RWPE2 (cell line): ENCODE data around the gene RTN4RL1.

Experiments
- ATAC-seq: fragments of 200-7000 bp; cut with Tn5 transposase; 3 replicates; pipeline ENCODE4 v1.9.1; 2021; ENCODE audit warnings: low read depth
- DNase-seq: peaks from one replicate; pipeline ENCODE4 v3.0.0-alpha.2; 2020; ENCODE audit warnings: low spot score
- H3K27ac ChIP-seq: fragments of 450-650 bp; 2 replicates; pipeline ENCODE4 v1.5.1; 2017; ENCODE audit warnings: mild to moderate bottlenecking; ENCODE audit not compliant: poor library complexity, severe bottlenecking
- H3K27me3 ChIP-seq: fragments of 250-450 bp; sonication (Bioruptor Pico); 2 replicates; pipeline ENCODE4 v1.5.1; 2021; ENCODE audit warnings: mild to moderate bottlenecking, moderate library complexity; ENCODE audit not compliant: insufficient read depth, poor library complexity, severe bottlenecking
- H3K36me3 ChIP-seq: fragments of 250-450 bp; sonication (Bioruptor Pico); 2 replicates; pipeline ENCODE4 v1.5.1; 2020; ENCODE audit warnings: low read depth, mild to moderate bottlenecking, moderate library complexity
- H3K4me1 ChIP-seq: fragments of 250-450 bp; sonication (Bioruptor Pico); 2 replicates; pipeline ENCODE4 v1.5.1; 2021; ENCODE audit warnings: mild to moderate bottlenecking, moderate library complexity; ENCODE audit not compliant: insufficient read depth, poor library complexity, severe bottlenecking
- H3K4me3 ChIP-seq: fragments of 250-450 bp; sonication (Bioruptor Pico); 2 replicates; pipeline ENCODE4 v1.5.1; 2021; ENCODE audit warnings: mild to moderate bottlenecking, moderate library complexity; ENCODE audit not compliant: severe bottlenecking
- H3K9me3 ChIP-seq: fragments of 250-450 bp; sonication (Bioruptor Pico); 2 replicates; pipeline ENCODE4 v1.5.1; 2021; ENCODE audit warnings: mild to moderate bottlenecking, moderate library complexity; ENCODE audit not compliant: severe bottlenecking
- CTCF ChIP-seq: fragments of 450-650 bp; IDR thresholded peaks from one replicate; pipeline ENCODE4 v1.5.1; 2017; ENCODE audit warnings: mild to moderate bottlenecking, moderate library complexity; ENCODE audit not compliant: poor library complexity, severe bottlenecking

The RTN4RL1 gene

DNA sequence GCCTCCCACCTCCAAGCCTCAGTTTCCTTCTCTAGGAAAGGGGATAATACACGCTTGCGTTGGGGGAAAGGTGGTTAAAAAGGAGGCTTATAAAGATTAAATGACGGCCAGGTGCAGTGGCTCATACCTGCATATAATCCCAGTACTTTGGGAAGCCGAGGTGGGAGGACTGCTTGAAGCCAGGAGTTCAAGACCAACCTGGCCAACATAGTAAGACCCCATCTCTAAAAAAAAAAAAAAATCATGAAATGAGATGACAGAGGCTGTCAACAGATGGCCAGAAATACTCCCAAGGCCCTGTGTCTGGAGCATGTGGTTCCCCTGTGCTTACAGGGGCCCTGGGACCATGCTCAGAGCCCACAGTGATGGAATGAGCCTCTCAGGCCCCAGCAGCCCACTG lies 30.4 kb downstream of the RTN4RL1 start:
- Histone ChIP-seq H3K36me3 (no peaks in the 10 kb centered on the region), H3K27me3 (no peaks in the 10 kb centered on the region), H3K27ac (no peak overlapping the region), H3K4me3 (no peak overlapping the region), H3K4me1 (no peaks in the 10 kb centered on the region), H3K9me3 (no peaks in the 10 kb centered on the region)
- no peak for DNase-seq
- TF ChIP-seq CTCF, result no peak
- no peak for ATAC-seq

- Histone ChIP-seq H3K27me3 (no peaks in the 10 kb centered on the region), H3K4me1 (peaks cover 11% of the 10 kb centered on the region), H3K4me3 (no peak overlapping the region), H3K27ac (no peak overlapping the region), H3K9me3 (no peaks in the 10 kb centered on the region), H3K36me3 (no peaks in the 10 kb centered on the region)
- DNase-seq, result no peak
- TF ChIP-seq CTCF, result no peak
- no peak for ATAC-seq
These were observed 32.6 kb downstream of the RTN4RL1 start for GRCh38 chr17:1992541-1992940.

- DNase-seq (peak; percentile 84), ATAC-seq (peak; percentile 98)
- no peak for TF ChIP-seq CTCF
- H3K27ac ChIP-seq, result peak overlapping the region; percentile 90
- no peaks in the 10 kb centered on the region for H3K27me3 ChIP-seq
- peaks cover 11% of the 10 kb centered on the region for H3K4me1 ChIP-seq
- H3K9me3 ChIP-seq, result no peaks in the 10 kb centered on the region
- no peak overlapping the region for H3K4me3 ChIP-seq
- H3K36me3 ChIP-seq, result no peaks in the 10 kb centered on the region
These were observed 36.0 kb downstream of the RTN4RL1 start for GRCh38 chr17:1989135-1989534.

- Histone ChIP-seq H3K4me1 (peaks cover 13% of the 10 kb centered on the region), H3K36me3 (no peaks in the 10 kb centered on the region), H3K9me3 (no peaks in the 10 kb centered on the region), H3K27ac (no peak overlapping the region), H3K4me3 (no peak overlapping the region), H3K27me3 (no peaks in the 10 kb centered on the region)
- ATAC-seq (no peak), DNase-seq (no peak)
- no peak for TF ChIP-seq CTCF
These were observed 38.2 kb downstream of the RTN4RL1 start for GRCh38 chr17:1986783-1987451.

- no peak for DNase-seq
- Histone ChIP-seq H3K4me3 (no peak overlapping the region), H3K27ac (no peak overlapping the region), H3K9me3 (no peaks in the 10 kb centered on the region), H3K36me3 (no peaks in the 10 kb centered on the region), H3K27me3 (no peaks in the 10 kb centered on the region), H3K4me1 (peaks cover 24% of the 10 kb centered on the region)
- no peak for ATAC-seq
- TF ChIP-seq CTCF, result no peak
These were observed 39.4 kb downstream of the RTN4RL1 start for GRCh38 chr17:1985686-1986085.
